ENCODE measurements around the gene GATA1. TPM values are rescaled to one million over a fixed set of nuclear protein-coding genes. Genes with fewer than 3 reads are reported as not detected.

GATA1 gene
- total RNA-seq, 1 donor from 2014 or later, result not detected

Other genes with a start within 250 kb of the GATA1 start
- 7.8 and 11.6 TPM in 2 replicates for gene TBC1D25, start 246.9 kb upstream of the GATA1 start, total RNA-seq
- 121 and 148 TPM in 2 replicates for gene RBM3, start 212.1 kb upstream of the GATA1 start, total RNA-seq
- 137 and 143 TPM in 2 replicates for gene WDR13, start 189.1 kb upstream of the GATA1 start, total RNA-seq
- gene WAS, start 102.8 kb upstream of the GATA1 start, total RNA-seq, result 0.09 TPM in 1 of 2 replicates, not detected in the other
- gene SUV39H1, start 89.9 kb upstream of the GATA1 start, total RNA-seq, result 4.3 and 9.8 TPM in 2 replicates
- 0.28 TPM in 1 of 2 replicates, not detected in the other for gene GLOD5, start 24.8 kb upstream of the GATA1 start, total RNA-seq
- gene HDAC6, start 15.5 kb downstream of the GATA1 start, total RNA-seq, result 37.3 and 42.8 TPM in 2 replicates
- not detected in 2 replicates for gene ERAS, start 39.9 kb downstream of the GATA1 start, total RNA-seq
- gene PCSK1N, start 49.0 kb downstream of the GATA1 start, total RNA-seq, result 0.17 and 0.42 TPM in 2 replicates
- gene TIMM17B, start 111.2 kb downstream of the GATA1 start, total RNA-seq, result 25.3 and 27.1 TPM in 2 replicates
- gene PQBP1, start 111.3 kb downstream of the GATA1 start, total RNA-seq, result 75.2 and 87.1 TPM in 2 replicates
- gene SLC35A2, start 125.1 kb downstream of the GATA1 start, total RNA-seq, result 13.6 and 16.7 TPM in 2 replicates
- 4.8 and 6.5 TPM in 2 replicates for gene PIM2, start 132.4 kb downstream of the GATA1 start, total RNA-seq
- gene OTUD5, start 171.0 kb downstream of the GATA1 start, total RNA-seq, result 29.4 and 38.2 TPM in 2 replicates
- 0.34 and 0.79 TPM in 2 replicates for gene KCND1, start 185.3 kb downstream of the GATA1 start, total RNA-seq
- 29.7 and 30.8 TPM in 2 replicates for gene GRIPAP1, start 215.7 kb downstream of the GATA1 start, total RNA-seq

Measured in dermis blood vessel endothelial cell (primary cell).